ENCODE data around the gene HARS2. TPM values are rescaled to one million over a fixed set of nuclear protein-coding genes. Genes with fewer than 3 reads are reported as not detected.
"Not testable (repeated sequence)": the region's sequence is repeated elsewhere in the genome, so short reads cannot be mapped to it uniquely, and the experiment has no call there.

The HARS2 gene
- total RNA-seq, 4 donors from 2014 or later = 30.3 to 60.6 (median 41.4) TPM

DNA sequence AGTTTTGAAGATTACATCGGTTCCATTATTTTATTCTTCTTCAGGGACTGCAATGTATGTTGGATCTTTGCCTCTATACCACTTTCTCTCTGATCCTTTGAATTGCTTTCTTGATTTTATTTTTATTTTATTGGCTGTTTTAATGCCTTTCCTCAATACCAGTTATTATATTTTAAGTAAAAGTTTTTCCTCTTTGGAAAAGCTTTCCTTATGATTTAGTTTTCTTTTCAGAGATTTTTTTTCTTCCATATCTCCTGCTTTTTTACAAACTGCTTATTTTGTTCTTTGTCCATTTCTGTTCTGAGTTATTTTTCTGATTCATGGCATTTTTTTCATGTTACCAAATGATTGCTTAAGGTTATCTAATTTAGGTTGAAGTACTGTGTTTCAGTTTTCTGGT is 20.5 kb downstream of the HARS2 start:
- Histone ChIP-seq H3K4me3 (peak overlapping the region in 3 of 4 donors; percentile 37 to 64 (median 41)), H3K27ac (peak overlapping the region; percentile 88 to 92 (median 89)), H3K27me3 (no peaks in the 10 kb centered on the region), H3K4me1 (peaks cover 0 to 21% (median 11%) of the 10 kb centered on the region in 4 donors), H3K36me3 (no peaks in the 10 kb centered on the region), H3K9me3 (no peaks in the 10 kb centered on the region)
- WGBS, 2 donors (ENCODE audit: low coverage in 1 of 2) = 33 to 71% methylated on average over 1 of the region's 1 CpG
- TF ChIP-seq POLR2AphosphoS5 (IDR thresholded peaks at IDR 0.05) = no peak
- TF ChIP-seq EP300 (IDR thresholded peaks at IDR 0.05; ENCODE audit: low read depth) = no peak
- TF ChIP-seq, protein P1, sequence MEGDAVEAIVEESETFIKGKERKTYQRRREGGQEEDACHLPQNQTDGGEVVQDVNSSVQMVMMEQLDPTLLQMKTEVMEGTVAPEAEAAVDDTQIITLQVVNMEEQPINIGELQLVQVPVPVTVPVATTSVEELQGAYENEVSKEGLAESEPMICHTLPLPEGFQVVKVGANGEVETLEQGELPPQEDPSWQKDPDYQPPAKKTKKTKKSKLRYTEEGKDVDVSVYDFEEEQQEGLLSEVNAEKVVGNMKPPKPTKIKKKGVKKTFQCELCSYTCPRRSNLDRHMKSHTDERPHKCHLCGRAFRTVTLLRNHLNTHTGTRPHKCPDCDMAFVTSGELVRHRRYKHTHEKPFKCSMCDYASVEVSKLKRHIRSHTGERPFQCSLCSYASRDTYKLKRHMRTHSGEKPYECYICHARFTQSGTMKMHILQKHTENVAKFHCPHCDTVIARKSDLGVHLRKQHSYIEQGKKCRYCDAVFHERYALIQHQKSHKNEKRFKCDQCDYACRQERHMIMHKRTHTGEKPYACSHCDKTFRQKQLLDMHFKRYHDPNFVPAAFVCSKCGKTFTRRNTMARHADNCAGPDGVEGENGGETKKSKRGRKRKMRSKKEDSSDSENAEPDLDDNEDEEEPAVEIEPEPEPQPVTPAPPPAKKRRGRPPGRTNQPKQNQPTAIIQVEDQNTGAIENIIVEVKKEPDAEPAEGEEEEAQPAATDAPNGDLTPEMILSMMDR (IDR thresholded peaks at IDR 0.05) = no peak
- TF ChIP-seq POLR2A (IDR thresholded peaks at IDR 0.05) = no peak
- in situ Hi-C loops (cut with MboI; ENCODE audit: low pct_ligation_motif_present in 1 of 4, low pct_unique_long_range_greater_than_20kb in 1 of 4, low sequenced_read_pairs in 3 of 4) = loop anchor here in 2 of 4 donors (5.0 to 25.0 kb wide), 2 partner anchors 344 to 474 kb away; no protein-coding TSS in a partner anchor
- intact Hi-C loops (cut with DNase I; ENCODE audit: low total_unique reads) = no loop called here
- DNase-seq = no peak

DNA sequence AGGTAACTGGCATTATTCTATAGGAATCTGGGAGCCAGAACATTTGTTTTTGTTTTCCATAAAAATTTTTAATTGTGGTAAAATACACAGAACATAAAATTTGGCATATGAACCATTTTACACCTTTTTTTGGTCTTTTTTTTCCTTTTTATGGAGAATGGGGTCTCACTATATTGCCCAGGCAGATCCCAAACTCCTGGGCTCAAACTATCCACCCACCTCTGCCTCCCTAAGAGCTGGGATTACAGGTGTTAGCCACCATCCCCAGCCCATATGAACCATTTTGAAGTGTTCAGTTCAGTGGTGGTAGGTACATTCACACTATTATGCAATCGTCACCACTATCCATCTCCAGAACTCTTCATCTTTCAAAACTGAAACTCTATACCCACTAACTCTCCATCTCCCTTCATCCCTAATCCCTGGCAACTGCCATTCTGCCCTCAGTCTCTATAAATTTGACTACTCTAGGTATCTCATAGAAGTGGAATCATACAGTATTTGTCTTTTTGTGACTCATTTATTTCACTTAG is 22.4 kb downstream of the HARS2 start:
- Histone ChIP-seq H3K27me3 (no peaks in the 10 kb centered on the region), H3K27ac (no peak overlapping the region), H3K36me3 (no peaks in the 10 kb centered on the region), H3K9me3 (no peaks in the 10 kb centered on the region), H3K4me1 (peaks cover 0 to 25% (median 13%) of the 10 kb centered on the region in 4 donors), H3K4me3 (no peak overlapping the region)
- DNase-seq = no peak
- 80 to 96% methylated on average over 1 of the region's 1 CpG for WGBS, 2 donors (ENCODE audit: low coverage in 1 of 2)
- TF ChIP-seq, protein P1 (IDR thresholded peaks at IDR 0.05) = no peak
- no peak for TF ChIP-seq POLR2AphosphoS5 (IDR thresholded peaks at IDR 0.05)
- TF ChIP-seq EP300 (IDR thresholded peaks at IDR 0.05; ENCODE audit: low read depth) = no peak
- TF ChIP-seq POLR2A (IDR thresholded peaks at IDR 0.05) = no peak
- in situ Hi-C loops (cut with MboI; ENCODE audit: low pct_ligation_motif_present in 1 of 4, low pct_unique_long_range_greater_than_20kb in 1 of 4, low sequenced_read_pairs in 3 of 4) (loop anchor here in 2 of 4 donors (5.0 to 25.0 kb wide), 2 partner anchors 346 to 476 kb away; no protein-coding TSS in a partner anchor), intact Hi-C loops (cut with DNase I; ENCODE audit: low total_unique reads) (no loop called here)

DNA sequence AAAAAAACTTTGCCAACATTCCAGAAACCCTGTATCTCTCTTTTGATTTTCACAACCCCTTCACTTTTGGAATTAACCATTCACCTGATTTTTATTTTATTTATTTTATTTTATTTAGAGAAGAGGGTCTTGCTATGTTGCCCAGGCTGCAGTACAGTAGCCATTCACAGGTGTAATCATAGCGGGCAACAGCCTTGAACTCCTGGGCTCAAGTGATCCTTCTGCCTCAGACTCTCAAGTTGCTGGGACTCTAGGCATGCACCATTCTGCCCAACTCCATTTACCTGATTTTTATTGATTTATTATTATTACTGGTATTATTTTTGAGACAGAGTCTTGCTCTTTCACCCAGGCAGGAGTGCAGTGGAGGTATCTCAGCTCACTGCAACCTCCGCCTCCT is 25.0 kb downstream of the HARS2 start:
- H3K36me3 ChIP-seq; intact Hi-C loops (cut with DNase I; ENCODE audit: low total_unique reads); H3K4me3 ChIP-seq; H3K27ac ChIP-seq; DNase-seq; H3K27me3 ChIP-seq; H3K9me3 ChIP-seq: not testable (repeated sequence)
- H3K4me1 ChIP-seq = peaks cover 0 to 17% (median 8%) of the 10 kb centered on the region in 4 donors
- in situ Hi-C loops (cut with MboI; ENCODE audit: low pct_ligation_motif_present in 1 of 4, low pct_unique_long_range_greater_than_20kb in 1 of 4, low sequenced_read_pairs in 3 of 4) = loop anchor here in 1 of 4 donors (25.0 kb wide), 1 partner anchor 479 kb away; no protein-coding TSS in a partner anchor
- WGBS, 2 donors (ENCODE audit: low coverage in 1 of 2) = 96 to 98% methylated on average over 2 of the region's 2 CpGs

DNA sequence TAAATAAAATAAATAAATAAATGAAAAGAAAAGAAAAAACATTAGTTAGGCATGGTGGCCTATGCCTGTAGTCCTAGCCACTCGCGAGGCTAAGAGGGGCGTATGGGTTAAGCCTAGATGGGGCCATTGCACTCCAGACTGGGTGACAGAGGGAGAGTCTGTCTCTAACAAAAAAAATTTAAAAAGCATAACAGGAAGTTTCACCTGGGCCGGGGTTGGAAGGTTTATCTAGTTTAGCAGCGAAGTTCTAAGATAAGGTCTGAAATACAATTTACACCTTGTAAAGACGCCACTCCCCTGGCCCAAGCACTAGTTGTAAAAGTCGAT is 27.0 kb downstream of the HARS2 start:
- Histone ChIP-seq H3K27me3 (no peaks in the 10 kb centered on the region), H3K27ac (peak overlapping the region; percentile 71 to 84 (median 80)), H3K4me1 (peaks cover 0 to 8% (median 2%) of the 10 kb centered on the region in 4 donors), H3K9me3 (no peaks in the 10 kb centered on the region), H3K36me3 (no peaks in the 10 kb centered on the region), H3K4me3 (peak overlapping the region in 3 of 4 donors; percentile 5 to 27 (median 23))
- intact Hi-C loops (cut with DNase I; ENCODE audit: low total_unique reads) = no loop called here
- no peak for DNase-seq
- in situ Hi-C loops (cut with MboI; ENCODE audit: low pct_ligation_motif_present in 1 of 4, low pct_unique_long_range_greater_than_20kb in 1 of 4, low sequenced_read_pairs in 3 of 4) = loop anchor here in 1 of 4 donors (25.0 kb wide), 1 partner anchor 481 kb away; no protein-coding TSS in a partner anchor
- 47 to 48% methylated on average over 7 of the region's 7 CpGs for WGBS, 2 donors (ENCODE audit: low coverage in 1 of 2)
- TF ChIP-seq POLR2AphosphoS5 (IDR thresholded peaks at IDR 0.05) = no peak
- TF ChIP-seq EP300 (IDR thresholded peaks at IDR 0.05; ENCODE audit: low read depth) = no peak
- no peak for TF ChIP-seq POLR2A (IDR thresholded peaks at IDR 0.05)
- TF ChIP-seq, protein P1 (IDR thresholded peaks at IDR 0.05) = no peak

DNA sequence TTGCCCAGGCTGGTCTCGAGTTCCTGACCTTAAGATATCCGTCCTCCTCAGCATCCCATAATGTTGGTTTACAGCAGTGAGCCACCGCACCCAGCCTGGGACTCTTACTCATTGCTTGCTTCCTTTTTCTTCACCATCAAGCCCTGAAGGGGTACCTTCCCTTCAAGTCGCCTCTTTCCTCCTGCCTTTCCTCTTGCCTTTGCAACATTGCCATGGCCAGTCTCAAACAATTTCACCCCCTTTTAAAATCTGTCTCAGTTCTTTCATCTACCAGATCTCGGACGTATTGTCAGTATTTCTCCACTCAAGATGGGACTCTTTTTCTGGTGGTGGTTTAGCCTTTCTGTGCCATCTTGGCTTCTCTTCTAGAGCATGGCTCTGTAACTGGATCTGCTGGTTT is 29.5 kb downstream of the HARS2 start:
- WGBS, 2 donors (ENCODE audit: low coverage in 1 of 2) = 37 to 49% methylated on average over 6 of the region's 6 CpGs
- H3K27ac ChIP-seq; intact Hi-C loops (cut with DNase I; ENCODE audit: low total_unique reads); H3K4me1 ChIP-seq; H3K4me3 ChIP-seq; DNase-seq; H3K36me3 ChIP-seq; H3K27me3 ChIP-seq; H3K9me3 ChIP-seq: not testable (repeated sequence)
- in situ Hi-C loops (cut with MboI; ENCODE audit: low pct_ligation_motif_present in 1 of 4, low pct_unique_long_range_greater_than_20kb in 1 of 4, low sequenced_read_pairs in 3 of 4) = loop anchor here in 2 of 4 donors (10.0 to 25.0 kb wide), 2 partner anchors 336 to 483 kb away; no protein-coding TSS in a partner anchor

DNA sequence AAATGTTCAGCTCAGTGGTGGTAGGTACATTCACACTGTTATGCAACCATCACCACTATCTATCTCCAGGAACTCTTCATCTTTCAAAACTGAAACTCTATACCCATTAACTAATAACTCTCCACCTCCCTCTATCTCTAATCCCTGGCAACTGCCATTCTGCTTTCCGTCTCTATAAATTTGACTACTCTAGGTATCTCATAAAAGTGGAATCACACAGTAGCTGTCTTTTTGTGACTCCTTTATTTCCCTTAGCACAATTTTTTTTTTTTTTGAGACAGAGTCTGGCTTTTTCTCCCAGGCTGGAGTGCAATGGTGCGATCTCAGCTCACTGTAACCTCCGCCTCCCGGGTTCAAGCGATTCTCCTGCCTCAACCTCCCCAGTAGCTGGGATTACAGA is 30.1 kb downstream of the HARS2 start:
- in situ Hi-C loops (cut with MboI; ENCODE audit: low pct_ligation_motif_present in 1 of 4, low pct_unique_long_range_greater_than_20kb in 1 of 4, low sequenced_read_pairs in 3 of 4) = loop anchor here in 2 of 4 donors (10.0 to 25.0 kb wide), 2 partner anchors 337 to 484 kb away; no protein-coding TSS in a partner anchor
- H3K27me3 ChIP-seq; H3K27ac ChIP-seq; H3K4me3 ChIP-seq; DNase-seq; H3K4me1 ChIP-seq; H3K9me3 ChIP-seq; intact Hi-C loops (cut with DNase I; ENCODE audit: low total_unique reads); H3K36me3 ChIP-seq: not testable (repeated sequence)
- WGBS, 2 donors (ENCODE audit: low coverage in 1 of 2) = 56 to 78% methylated on average over 1 to 5 of the region's 5 CpGs
